GM19023 (cell line): ENCODE measurements around the gene RAB6B.

Source experiments
- ATAC-seq: cut with Tn5 transposase; IDR thresholded peaks from one replicate; pipeline ENCODE4 v1.9.1; 2021; ENCODE audit warnings: mild to moderate bottlenecking, moderate library complexity; ENCODE audit not compliant: unreplicated experiment

The RAB6B gene

DNA sequence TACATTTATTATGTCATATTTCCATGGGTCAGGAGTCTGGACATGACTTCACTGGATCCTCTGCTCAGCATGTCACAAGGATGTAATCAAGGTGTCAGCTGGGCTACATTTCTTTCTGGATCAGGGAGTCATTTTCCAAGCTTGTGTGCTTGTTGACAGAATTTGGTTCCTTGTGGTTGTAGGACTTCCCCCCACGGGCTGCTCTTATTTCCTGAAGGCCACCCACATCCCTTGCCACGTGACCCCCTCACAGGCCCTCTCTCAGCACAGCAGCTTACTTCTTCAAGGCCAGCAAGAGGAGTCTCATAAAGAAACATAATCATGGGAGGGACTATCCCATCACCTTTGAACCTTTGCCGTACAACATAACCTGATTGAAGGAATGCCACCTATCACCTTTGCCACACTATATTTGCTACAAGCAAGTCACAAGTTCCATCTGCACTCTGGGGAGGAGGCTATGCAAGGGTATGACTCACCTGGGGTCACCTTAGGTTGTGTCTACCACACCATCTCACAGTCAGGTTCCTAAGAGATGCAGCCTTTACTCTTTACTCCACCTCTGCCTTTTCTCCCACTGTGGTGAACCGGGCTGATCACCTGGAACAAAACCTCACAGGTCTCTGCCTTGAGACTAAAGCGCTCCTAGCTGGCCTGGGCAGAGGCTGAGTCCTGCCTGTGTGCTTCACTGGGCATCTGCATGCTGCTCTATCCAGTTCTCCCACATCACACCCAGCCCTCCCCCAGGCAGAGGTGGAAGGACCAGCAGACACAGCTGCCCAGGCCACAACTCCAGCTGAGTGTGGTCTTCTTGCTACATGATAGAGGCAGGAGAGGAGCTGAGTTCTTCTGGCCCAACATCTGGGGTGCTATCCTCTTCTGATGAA lies 13.5 kb downstream of the RAB6B start:
- no peak for ATAC-seq

DNA sequence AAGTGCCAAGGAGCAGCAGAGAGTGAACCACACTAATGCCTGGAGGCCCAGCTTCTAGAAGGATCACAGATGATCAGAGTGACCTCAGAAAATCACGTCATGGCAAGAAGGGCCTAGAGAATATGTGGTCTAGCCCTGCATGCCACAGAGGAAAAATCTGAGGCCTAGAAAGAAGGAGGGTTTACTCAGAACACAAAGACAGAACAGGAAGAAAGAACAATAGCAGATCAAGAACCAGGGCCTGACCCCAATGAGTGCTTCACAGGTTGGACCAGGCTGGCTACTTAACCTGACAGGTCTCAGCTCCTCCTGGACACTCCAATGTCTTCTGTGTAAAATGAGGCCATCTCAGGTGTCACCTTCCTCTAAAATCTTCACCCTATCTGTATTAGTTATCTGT lies 14.2 kb downstream of the RAB6B start:
- ATAC-seq = no peak

DNA sequence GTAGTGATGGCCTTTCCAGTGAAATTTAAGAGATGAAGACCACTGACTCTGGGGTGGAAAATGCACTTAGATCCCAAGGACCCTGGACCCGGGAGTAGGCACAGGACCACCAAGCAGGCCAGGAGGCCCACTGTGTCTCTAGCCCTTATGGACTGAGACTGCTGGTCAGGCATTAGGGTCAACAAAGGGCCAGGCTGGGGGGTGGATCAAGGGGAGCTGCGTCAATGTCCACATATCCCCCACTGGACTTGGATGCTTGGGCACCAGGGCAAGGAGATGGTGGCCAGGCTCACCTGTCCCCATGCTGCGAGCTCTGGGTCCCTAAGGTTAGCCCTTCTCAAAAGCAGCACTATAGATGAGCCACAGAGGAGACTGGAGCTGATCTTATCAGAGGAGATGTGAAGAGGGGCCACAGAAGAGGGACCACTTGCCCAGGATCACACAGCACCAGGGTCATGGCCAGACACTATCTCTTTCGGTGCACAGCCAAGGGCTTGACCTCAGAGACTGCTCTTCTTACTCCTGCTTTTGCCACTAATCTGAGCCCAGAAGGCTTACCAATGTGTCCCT lies 14.7 kb downstream of the RAB6B start:
- no peak for ATAC-seq

DNA sequence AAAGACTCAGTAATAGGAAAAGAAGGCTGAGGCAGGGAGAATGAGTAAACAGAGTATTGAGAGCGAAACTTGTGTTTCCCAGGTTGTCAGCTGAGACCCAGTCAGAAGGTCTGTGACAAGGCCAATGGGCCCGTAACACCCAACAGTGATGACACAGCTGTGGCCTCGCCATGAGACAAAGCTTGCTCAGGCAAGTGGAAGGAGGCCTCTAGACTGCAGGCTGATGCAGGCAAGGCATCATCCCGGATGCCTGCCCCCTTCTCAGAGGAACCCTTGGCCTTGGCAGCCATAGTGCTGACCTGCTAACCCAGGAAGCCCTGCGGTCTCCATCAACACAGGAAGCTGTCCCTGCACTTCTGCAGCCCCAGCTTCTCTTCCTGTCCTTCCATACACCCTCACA lies 15.4 kb downstream of the RAB6B start:
- ATAC-seq = no peak

DNA sequence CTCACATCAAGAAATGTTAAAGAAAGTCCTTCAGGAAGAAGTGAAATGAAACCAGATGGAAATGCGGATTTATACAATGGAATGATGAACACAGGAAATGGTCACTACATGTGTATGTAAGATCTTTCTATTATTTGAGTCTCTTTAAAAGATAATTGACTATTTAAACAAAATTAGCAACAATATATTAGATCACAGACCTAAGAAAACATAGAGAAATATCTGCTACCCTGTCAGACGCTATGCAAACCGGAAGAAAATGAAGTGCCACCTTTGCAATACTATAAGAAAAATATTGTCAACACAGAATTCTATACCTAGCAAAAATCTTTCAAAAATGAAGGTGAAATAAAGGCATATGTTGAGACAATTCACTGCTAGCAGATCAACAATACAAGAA lies 17.2 kb downstream of the RAB6B start:
- ATAC-seq = no peak

DNA sequence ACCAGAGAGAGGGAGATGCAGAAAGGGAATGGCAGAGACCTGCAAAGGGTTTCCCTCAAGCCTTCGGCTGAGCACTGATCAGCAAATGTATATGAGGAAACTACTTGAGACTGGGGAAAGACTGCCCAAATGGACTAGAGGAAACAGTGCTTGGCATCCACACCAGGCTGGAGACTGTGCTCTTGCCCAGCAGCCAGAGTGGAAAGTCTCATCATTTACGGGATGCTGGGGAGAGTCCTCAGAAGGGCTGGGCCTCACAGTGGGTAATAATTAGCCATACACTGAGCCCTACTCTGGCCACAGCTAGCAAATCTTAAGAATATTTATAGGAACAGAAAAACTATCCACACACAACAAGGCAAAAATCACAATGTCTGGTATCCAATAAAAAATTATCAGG lies 18.5 kb downstream of the RAB6B start:
- no peak for ATAC-seq

DNA sequence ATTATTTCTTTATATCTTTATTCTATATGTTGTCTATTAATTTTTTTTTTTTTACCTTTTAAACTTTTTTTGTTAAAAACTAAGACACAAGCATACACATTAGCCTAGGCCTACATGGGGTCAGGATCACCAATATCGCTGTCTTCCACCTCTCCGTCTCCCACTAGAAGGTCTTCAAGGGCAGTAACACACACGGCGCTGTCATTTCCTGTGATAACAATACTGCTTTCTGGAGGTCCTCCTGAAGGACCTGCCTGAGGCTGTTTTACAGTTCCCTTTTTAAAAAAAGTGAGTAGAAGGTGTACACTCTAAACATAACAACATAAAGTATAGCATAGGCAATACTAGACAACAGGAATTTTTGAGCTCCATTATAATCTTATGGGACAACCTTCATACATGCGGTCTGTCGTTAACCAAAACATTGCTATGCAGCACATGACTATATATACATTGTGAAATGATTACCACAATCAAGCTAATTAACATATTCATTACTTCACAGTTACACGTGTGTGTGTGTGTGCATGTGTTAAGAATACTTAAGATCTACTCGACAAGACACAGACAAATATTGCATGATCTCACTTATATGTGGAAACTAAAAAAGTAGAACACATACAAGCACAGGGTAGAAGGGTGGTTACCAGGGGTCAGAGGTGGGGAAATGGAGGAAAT lies 20.8 kb downstream of the RAB6B start:
- no peak for ATAC-seq

DNA sequence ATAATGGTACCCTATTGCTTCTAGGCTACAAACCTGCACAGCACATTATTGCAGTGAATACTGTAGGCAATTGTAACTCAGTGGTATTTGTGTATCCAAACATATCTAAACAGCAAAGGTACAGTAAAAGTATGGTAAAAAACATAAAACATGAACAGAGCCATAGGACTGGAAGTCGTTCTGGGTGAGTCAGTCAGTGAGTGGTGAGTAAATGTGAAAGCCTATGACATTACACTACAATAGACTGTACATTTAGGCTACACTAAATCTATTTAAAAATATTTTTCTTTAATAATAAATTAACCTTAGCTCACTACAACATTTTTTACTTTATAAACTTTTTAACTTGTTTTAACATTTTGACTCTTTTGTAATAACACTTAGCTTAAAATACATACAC lies 21.3 kb downstream of the RAB6B start:
- no peak for ATAC-seq

DNA sequence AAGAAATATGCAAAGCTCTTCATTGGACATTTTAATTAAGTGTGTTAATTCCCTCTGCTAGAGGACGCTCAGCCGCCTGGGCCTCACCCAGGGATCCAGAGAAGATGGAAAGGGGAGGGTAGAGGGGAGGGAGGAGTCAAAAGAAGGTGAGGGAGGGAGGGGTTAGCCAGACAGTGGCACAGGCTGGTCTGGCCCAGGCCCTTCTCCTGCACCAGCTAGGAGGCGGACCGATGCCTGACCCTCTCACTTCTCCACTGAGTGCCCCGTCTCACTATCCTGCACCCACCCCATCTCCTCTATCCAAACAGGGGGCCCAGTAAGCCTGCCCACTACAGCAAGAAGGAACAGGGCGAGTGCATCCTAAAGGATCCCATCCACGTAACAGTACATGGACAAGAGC lies 22.9 kb downstream of the RAB6B start:
- no peak for ATAC-seq

DNA sequence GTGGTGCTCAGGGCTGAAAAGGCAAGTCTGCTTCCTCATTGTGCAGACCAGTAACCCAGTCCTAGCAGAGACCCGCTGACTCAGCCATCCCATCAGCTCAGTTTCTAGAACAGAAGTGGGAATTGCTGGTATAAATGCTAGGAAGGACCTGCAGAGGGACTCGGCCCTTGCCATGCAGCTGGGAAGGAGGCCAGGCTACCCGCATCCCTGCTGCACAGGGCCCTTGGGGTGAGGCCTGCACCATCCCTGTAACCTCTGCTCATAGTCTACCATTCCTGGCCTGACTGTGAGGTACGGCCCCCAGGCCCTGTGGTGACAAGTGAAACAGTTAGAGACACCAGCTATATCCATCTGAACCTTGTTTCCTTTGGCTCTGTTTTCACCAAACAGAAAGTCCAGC lies 23.5 kb downstream of the RAB6B start:
- no peak for ATAC-seq

DNA sequence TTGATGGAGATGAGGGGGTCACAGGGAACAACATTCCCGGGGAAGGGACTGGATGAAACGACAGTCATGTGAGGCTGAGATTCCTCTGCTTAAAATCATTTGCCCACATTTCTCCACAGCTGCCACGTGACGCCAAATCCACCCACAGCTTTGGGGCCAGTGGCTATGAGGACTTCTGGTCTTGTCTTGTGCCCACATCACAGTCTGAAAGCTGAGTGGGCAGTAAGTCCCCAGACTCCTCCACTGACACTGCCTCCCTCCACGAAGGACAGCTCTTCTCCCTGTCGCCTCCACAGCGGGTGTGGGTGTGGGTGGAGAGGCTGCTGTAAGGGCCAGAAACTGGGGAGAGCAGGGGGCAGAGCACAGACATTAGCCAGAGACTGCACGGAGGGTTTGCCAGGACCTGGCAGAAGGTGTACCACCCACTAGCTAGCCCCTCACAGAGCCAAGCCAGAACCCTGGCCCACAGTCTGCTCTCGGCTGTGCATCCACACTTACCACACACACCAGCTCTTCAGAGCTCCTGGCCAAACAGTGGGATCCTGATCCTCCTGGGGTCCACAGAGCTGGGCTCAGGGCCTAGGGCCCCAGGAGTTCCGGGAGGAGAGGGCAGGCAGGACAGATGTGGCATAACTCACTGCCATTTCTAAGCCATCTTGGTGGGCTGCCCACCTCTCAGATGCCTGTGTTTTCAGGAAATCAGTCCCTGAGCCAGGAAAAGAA lies 24.2 kb downstream of the RAB6B start:
- no peak for ATAC-seq

DNA sequence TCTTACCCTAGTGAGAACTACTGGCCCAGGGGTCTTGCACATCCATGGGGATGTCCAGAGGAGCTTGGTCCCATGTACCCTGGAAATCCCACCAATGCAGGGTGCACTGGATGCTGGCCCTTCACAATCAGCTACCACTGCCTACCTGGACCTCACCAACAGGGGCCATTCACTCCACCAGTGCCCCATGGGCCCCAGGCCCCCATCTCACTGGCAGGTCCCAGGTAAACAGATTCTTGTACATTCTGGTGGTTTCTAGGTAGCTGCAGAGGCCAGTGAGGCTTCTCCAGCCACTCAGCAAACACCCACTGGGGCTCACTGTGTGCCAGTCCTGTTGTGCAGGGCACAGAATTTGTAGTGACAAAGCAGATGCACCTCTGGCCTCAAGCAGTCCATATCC lies 24.9 kb downstream of the RAB6B start:
- no peak for ATAC-seq

DNA sequence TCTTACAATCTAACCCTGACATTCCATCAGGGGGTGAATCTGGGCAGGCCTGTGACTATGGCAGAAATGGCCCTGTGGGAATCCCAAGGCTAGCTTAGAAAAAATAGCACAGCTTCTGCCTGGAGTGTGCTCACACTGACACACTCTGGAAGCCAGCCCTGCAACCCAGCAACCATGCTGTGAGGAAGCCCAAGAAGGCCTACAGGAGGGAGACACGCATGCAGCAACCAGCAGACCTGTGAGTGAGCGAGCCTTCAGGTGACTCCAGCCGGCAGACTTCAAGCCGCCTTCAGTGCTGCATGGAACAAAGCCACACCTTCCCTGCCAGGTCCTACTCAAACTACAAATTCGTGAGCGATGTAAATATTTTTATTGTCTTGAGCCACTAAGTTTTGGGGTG lies 26.1 kb downstream of the RAB6B start:
- no peak for ATAC-seq

DNA sequence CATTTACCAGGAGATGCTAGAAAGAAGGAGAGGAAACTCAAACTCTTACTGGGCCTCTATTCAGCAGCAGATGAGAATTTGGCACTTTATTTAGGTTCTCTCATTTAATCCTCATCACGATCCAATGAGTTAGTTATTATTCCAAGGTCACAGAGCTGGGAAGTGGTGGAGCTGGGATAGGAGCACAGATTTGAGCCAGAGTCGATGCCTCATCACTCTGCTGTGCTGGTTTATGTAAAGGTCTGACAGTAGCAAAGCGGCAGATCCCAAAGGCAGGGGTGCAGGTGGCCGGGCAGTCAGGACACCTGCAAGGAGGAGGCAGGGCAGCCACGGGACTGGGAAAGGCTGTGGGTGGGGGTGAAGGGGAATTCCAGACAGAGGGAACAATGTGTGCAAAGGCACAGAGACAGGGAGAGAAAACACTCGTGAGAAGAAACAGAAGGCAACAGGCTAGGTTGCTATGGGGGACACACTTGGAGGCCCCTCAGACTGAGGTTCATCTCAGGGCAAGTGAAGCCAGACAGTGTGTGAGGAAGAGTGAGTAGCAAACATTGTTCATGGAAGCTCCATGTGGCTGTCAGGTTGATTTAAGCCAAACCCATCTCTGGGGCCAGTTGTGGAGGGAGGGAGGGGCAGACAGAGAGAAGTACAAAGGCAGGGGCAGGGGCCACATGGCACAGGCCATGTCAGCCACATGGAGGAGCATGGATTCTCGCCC lies 26.8 kb downstream of the RAB6B start:
- ATAC-seq = no peak

DNA sequence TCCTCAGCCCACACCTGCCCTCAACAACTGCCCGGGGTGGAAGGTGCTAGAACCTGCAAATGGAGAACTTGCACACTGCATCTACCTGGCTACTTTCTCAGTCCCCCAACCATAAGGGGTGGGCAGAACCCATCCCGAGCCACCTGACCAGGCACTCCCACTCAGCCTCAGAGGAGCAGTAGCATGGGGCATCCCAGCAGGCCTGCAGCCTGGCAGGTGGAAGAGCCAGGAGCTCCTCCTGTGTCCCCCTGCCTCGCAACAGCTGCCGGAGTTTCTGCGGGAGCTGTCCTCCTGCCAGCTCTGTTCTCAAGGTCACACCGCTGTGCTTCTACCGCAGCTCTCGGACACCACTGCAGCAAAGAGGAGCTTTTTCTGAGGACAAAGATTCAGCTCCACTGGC lies 27.5 kb downstream of the RAB6B start:
- no peak for ATAC-seq

DNA sequence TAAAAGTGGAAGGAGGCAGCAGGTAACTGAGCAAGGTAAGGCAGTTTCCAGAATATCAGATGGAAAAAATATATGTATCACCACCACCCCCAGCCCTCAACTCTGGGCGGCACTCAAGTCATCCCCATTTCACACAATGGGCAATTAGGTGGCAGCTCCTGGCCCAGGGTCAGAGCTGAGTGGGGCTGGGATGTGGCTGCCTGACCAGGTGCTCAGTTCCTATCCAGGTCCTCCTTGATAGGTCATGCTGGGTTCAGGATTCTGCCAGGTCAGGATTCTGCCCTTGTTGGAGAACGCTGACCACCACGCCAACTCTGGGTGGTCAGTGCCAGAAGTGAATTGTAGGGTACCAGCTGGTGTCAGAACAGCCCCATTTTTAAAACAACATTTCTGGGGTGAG lies 29.5 kb downstream of the RAB6B start:
- no peak for ATAC-seq

DNA sequence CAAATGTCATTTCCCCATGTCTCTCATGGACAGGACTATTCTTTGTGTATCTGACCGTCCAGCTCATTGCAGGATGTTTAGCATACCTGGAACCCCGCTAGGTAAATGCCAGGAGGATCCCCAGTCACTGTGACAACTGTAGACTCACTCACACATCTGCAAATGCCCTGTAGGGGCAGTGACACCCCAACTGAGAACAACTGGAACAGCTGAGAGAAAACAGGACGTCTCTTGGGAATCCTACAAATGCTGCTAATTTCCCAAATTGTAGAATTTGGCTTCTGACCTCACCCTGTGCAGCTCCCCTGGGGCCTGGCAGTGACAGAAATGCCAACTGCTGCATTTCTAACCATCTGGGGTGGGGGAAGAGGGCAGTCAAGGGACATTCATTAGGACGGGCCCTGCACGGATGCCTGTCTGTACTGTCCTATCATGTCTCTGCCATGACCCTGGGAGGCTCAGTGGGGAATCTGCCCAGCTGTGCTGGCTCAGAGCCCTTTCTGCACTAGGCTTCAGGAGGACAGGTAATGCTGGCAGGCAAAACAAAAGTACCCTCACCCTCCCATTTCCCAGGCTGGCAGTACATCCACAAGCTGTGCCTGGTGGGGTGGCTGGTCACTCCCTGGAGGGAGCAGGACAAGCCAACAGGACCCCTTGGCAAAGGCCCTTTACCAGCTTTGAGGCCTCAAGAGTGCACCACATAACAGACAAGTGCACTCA lies 30.4 kb downstream of the RAB6B start:
- ATAC-seq = no peak

DNA sequence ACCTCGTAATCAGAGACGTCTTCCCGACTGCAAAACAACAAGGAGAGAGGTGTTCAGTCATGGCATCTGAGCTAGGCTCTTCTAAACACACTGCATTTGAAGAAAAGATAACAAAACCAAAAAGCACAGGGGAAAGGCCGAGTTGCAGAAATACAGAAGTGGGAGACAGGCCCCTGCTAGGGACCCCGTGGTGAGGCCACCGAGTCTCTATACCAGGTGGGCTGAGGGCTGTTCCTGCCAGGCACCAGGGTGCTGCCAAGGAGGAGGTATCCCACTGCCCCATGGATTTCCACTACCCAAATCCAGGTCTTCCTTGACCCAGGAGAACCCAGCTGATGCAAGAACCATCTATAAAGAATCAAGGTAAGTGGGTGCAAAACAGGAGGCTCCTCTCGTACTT lies 31.1 kb downstream of the RAB6B start:
- no peak for ATAC-seq

DNA sequence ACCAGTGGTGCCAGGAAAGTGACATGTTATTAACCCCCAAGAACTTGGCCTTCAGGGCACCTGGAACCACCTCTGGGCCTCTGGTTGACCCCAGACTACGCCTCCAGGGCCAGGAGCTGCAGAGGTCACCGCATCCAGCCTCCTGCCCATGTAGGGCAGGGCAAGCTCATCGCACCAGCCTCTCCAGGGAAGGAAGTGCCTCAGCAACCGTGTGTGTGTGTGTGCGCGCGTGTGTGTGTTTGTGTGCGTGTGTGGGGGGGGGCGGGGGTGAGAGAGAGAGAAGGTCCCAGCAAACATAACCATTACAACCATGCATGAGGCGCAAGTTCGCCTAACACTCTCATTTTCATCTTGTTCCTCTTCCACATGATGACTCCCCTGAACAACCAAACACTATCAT lies 31.8 kb downstream of the RAB6B start:
- ATAC-seq = no peak

DNA sequence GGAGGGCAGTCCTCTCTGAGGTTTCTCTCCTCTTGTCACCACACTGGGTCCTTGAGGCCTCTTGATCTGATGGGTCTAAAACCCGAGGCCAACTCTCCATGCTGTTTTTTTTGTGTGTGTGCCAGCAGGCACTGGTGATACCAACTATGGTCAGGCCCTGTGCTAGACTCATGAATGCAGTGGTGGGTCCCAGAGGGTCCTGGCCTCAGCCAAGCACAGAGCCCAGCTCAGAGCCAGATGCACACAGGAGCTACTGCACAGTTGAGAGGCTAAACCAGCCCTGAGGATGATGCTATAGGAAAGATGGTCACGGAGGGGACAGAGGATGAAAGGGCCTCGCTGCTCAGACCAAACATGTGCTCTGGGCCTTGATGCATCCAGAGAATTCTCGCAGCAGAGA lies 33.5 kb downstream of the RAB6B start:
- no peak for ATAC-seq
